GM23338 (cell line): Measurements from ENCODE around the gene CRYBB2. TPM values are rescaled to one million over a fixed set of nuclear protein-coding genes. Genes with fewer than 3 reads are reported as not detected.
"Not testable (repeated sequence)": the region's sequence is repeated elsewhere in the genome, so short reads cannot be mapped to it uniquely, and the experiment has no call there.

Experiments
- ATAC-seq: fragments of 200-7000 bp; cut with Tn5 transposase; 3 replicates; pipeline ENCODE4 v1.9.1; 2020
- DNase-seq: peaks from one replicate; pipeline ENCODE4 v3.0.0-alpha.2; 2015; ENCODE audit warnings: low spot score
- H2AFZ ChIP-seq: fragments of 200-600 bp; sonication (generic); 2 replicates; pipeline ENCODE4 v1.8.0; 2016; ENCODE audit warnings: antibody characterized with exemption, mild to moderate bottlenecking, moderate library complexity
- H3F3A ChIP-seq: fragments of 200-600 bp; sonication (generic); replicated peaks from 2 replicates; pipeline ENCODE4 v1.8.0; 2017; ENCODE audit warnings: antibody characterized with exemption, mixed run types, low read depth
- H3K27ac ChIP-seq: fragments of 200-600 bp; sonication (generic); 2 replicates; pipeline ENCODE4 v1.6.1; 2016; ENCODE audit warnings: low read depth
- H3K27me3 ChIP-seq: fragments of 200-600 bp; sonication (generic); 2 replicates; pipeline ENCODE4 v1.8.0; 2016; ENCODE audit warnings: mild to moderate bottlenecking, mixed run types, moderate library complexity; ENCODE audit not compliant: insufficient read depth
- H3K36me3 ChIP-seq: fragments of 200-600 bp; sonication (generic); 2 replicates; pipeline ENCODE4 v1.8.0; 2016; ENCODE audit warnings: mild to moderate bottlenecking; ENCODE audit not compliant: insufficient read depth
- H3K4me1 ChIP-seq: fragments of 200-600 bp; sonication (generic); 2 replicates; pipeline ENCODE4 v1.8.0; 2016; ENCODE audit warnings: mild to moderate bottlenecking, moderate library complexity; ENCODE audit not compliant: insufficient read depth
- H3K4me2 ChIP-seq: fragments of 200-600 bp; sonication (generic); 2 replicates; pipeline ENCODE4 v1.7.1; 2017; ENCODE audit warnings: mixed run types
- H3K4me3 ChIP-seq: fragments of 200-600 bp; sonication (generic); 2 replicates; pipeline ENCODE4 v1.6.1; 2016; ENCODE audit warnings: mixed run types
- H3K79me2 ChIP-seq: fragments of 200-600 bp; sonication (generic); replicated peaks from 2 replicates; pipeline ENCODE4 v1.8.0; 2017; ENCODE audit warnings: mild to moderate bottlenecking; ENCODE audit not compliant: insufficient read depth
- H3K9me2 ChIP-seq: fragments of 200-600 bp; sonication (generic); 2 replicates; pipeline ENCODE4 v1.8.0; 2017; ENCODE audit not compliant: insufficient read depth
- H4K20me1 ChIP-seq: fragments of 200-600 bp; sonication (generic); replicated peaks from 2 replicates; pipeline ENCODE4 v1.8.0; 2017; ENCODE audit warnings: mild to moderate bottlenecking; ENCODE audit not compliant: insufficient read depth
- H3K27ac Mint-ChIP-seq: 2 replicates; pipeline ENCODE4 v1.8.0; 2020; ENCODE audit warnings: inconsistent platforms, mild to moderate bottlenecking, moderate library complexity, mixed read lengths
- H3K27me3 Mint-ChIP-seq: 3 replicates; pipeline ENCODE4 v1.8.0; 2022; ENCODE audit warnings: low read depth, mild to moderate bottlenecking, moderate library complexity, mixed read lengths, inconsistent platforms; ENCODE audit not compliant: insufficient read depth, poor library complexity
- H3K36me3 Mint-ChIP-seq: 3 replicates; pipeline ENCODE4 v1.8.0; 2021; ENCODE audit warnings: low read depth, mild to moderate bottlenecking, inconsistent platforms, moderate library complexity, mixed read lengths
- H3K4me1 Mint-ChIP-seq: 3 replicates; pipeline ENCODE4 v1.8.0; 2020; ENCODE audit warnings: mild to moderate bottlenecking, inconsistent platforms, mixed read lengths
- H3K4me3 Mint-ChIP-seq: 3 replicates; pipeline ENCODE4 v1.8.0; 2021; ENCODE audit warnings: moderate library complexity, mild to moderate bottlenecking, inconsistent platforms, mixed read lengths
- H3K9me3 Mint-ChIP-seq: 3 replicates; pipeline ENCODE4 v1.8.0; 2020; ENCODE audit warnings: moderate library complexity, mild to moderate bottlenecking, inconsistent platforms, mixed read lengths
- CREB1 ChIP-seq: fragments of 250-450 bp; sonication (Bioruptor Pico); IDR thresholded peaks from 2 replicates; pipeline ENCODE4 v1.5.0; 2020; ENCODE audit warnings: low read depth, mild to moderate bottlenecking, moderate library complexity
- EZH2 ChIP-seq: fragments of 200-600 bp; sonication (generic); IDR thresholded peaks from one replicate; pipeline ENCODE4 v1.8.0; 2017; ENCODE audit warnings: antibody characterized with exemption, mild to moderate bottlenecking, low read depth; ENCODE audit not compliant: unreplicated experiment
- NANOG ChIP-seq: IDR thresholded peaks from 2 replicates; pipeline ENCODE4 v1.6.1; 2016; ENCODE audit warnings: antibody characterized with exemption, borderline replicate concordance
- STAT1 ChIP-seq: IDR thresholded peaks from one replicate; pipeline ENCODE4 v1.6.1; 2016; ENCODE audit warnings: antibody characterized with exemption; ENCODE audit not compliant: unreplicated experiment
- ZNF331 ChIP-seq: fragments of 250-450 bp; sonication (Bioruptor Pico); IDR thresholded peaks from 2 replicates; pipeline ENCODE4 v1.5.0; 2020; ENCODE audit warnings: low read depth, mild to moderate bottlenecking, moderate library complexity
- polyA plus RNA-seq: library from polyadenylated mRNA; unstranded; fragments of >200 nt; fragmentation: Nextera tagmentation; extraction: Ambion mirVana; gene quantifications from 2 replicates; pipeline ENCODE4 v1.2.1, GENCODE V29; 2016
- total RNA-seq: library from RNA; depleted of rRNA; stranded (reverse); fragments of >200 nt; shearing (Covaris generic); gene quantifications from 2 replicates; pipeline ENCODE4 v1.2.3, GENCODE V29; 2014
- TF ChIP-seq, protein P1 (sequence below): fragments of 250-450 bp; sonication (Bioruptor Pico); IDR thresholded peaks from 2 replicates; pipeline ENCODE4 v1.5.0; 2020; ENCODE audit warnings: mild to moderate bottlenecking, moderate library complexity
- TF ChIP-seq, protein P2 (sequence below): IDR thresholded peaks from 2 replicates; pipeline ENCODE4 v1.6.1; 2016; ENCODE audit warnings: antibody characterized with exemption

The CRYBB2 gene
- total and polyA plus RNA-seq, 2 experiments from 2014 or later, result 0.26 to 1.0 TPM

DNA sequence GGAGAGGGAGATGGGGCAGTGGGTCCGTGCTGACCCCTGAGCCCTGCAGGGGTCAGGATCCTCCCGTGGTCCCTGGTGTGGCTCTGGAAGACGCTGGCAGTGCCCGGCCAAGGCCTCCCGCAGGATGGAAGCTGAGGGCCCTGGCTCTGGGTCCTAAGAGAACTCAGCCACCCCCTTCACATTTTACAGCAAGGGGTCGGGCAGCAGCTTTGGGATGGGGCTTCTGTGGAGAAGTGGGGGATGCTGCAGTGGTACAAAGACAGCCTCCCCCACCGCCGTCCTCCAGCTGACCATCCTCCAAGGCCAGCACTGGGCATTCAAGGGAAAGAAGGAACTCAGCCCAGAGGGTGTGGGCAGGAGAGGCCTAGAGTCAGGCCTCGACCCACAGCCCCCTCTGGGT lies 41.5 kb upstream of the CRYBB2 start (continued):
- TF ChIP-seq, protein P1, sequence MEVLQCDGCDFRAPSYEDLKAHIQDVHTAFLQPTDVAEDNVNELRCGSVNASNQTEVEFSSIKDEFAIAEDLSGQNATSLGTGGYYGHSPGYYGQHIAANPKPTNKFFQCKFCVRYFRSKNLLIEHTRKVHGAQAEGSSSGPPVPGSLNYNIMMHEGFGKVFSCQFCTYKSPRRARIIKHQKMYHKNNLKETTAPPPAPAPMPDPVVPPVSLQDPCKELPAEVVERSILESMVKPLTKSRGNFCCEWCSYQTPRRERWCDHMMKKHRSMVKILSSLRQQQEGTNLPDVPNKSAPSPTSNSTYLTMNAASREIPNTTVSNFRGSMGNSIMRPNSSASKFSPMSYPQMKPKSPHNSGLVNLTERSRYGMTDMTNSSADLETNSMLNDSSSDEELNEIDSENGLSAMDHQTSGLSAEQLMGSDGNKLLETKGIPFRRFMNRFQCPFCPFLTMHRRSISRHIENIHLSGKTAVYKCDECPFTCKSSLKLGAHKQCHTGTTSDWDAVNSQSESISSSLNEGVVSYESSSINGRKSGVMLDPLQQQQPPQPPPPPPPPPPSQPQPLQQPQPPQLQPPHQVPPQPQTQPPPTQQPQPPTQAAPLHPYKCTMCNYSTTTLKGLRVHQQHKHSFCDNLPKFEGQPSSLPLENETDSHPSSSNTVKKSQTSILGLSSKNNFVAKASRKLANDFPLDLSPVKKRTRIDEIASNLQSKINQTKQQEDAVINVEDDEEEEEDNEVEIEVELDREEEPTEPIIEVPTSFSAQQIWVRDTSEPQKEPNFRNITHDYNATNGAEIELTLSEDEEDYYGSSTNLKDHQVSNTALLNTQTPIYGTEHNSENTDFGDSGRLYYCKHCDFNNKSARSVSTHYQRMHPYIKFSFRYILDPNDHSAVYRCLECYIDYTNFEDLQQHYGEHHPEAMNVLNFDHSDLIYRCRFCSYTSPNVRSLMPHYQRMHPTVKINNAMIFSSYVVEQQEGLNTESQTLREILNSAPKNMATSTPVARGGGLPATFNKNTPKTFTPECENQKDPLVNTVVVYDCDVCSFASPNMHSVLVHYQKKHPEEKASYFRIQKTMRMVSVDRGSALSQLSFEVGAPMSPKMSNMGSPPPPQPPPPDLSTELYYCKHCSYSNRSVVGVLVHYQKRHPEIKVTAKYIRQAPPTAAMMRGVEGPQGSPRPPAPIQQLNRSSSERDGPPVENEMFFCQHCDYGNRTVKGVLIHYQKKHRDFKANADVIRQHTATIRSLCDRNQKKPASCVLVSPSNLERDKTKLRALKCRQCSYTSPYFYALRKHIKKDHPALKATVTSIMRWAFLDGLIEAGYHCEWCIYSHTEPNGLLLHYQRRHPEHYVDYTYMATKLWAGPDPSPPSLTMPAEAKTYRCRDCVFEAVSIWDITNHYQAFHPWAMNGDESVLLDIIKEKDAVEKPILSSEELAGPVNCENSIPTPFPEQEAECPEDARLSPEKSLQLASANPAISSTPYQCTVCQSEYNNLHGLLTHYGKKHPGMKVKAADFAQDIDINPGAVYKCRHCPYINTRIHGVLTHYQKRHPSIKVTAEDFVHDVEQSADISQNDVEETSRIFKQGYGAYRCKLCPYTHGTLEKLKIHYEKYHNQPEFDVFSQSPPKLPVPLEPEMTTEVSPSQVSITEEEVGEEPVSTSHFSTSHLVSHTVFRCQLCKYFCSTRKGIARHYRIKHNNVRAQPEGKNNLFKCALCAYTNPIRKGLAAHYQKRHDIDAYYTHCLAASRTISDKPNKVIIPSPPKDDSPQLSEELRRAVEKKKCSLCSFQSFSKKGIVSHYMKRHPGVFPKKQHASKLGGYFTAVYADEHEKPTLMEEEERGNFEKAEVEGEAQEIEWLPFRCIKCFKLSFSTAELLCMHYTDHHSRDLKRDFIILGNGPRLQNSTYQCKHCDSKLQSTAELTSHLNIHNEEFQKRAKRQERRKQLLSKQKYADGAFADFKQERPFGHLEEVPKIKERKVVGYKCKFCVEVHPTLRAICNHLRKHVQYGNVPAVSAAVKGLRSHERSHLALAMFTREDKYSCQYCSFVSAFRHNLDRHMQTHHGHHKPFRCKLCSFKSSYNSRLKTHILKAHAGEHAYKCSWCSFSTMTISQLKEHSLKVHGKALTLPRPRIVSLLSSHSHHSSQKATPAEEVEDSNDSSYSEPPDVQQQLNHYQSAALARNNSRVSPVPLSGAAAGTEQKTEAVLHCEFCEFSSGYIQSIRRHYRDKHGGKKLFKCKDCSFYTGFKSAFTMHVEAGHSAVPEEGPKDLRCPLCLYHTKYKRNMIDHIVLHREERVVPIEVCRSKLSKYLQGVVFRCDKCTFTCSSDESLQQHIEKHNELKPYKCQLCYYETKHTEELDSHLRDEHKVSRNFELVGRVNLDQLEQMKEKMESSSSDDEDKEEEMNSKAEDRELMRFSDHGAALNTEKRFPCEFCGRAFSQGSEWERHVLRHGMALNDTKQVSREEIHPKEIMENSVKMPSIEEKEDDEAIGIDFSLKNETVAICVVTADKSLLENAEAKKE (CRISPR knock-in tag), result no peak
- TF ChIP-seq ZNF331 (CRISPR knock-in tag) (no peak), CREB1 (no peak), STAT1 (no peak), NANOG (no peak), EZH2 (no peak)
- TF ChIP-seq, protein P2, sequence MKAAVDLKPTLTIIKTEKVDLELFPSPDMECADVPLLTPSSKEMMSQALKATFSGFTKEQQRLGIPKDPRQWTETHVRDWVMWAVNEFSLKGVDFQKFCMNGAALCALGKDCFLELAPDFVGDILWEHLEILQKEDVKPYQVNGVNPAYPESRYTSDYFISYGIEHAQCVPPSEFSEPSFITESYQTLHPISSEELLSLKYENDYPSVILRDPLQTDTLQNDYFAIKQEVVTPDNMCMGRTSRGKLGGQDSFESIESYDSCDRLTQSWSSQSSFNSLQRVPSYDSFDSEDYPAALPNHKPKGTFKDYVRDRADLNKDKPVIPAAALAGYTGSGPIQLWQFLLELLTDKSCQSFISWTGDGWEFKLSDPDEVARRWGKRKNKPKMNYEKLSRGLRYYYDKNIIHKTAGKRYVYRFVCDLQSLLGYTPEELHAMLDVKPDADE, result no peak

DNA sequence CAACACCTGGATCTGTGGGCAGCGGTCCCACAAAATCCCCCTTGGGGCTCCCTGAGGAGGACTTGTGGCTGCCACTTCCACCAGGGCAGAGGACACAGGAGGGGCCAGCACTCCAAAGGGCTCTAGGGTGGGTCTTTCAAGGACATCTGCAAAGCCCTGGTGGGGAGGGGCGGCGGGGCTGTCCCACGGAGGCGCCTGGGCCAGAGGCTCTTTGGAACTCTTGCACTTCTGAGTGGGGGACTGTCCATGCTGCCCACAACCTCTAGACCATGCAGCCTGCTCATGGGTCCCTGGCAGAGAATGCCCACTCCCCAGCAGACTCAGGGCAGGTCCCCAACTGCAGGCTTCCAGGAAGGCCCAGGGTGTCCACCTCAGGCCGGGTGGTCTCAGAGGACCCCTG lies 41.1 kb upstream of the CRYBB2 start:
- H4K20me1 ChIP-seq, H3K4me3 ChIP-seq, H3K27ac Mint-ChIP-seq, H2AFZ ChIP-seq, H3K4me3 Mint-ChIP-seq, H3K27me3 ChIP-seq, ATAC-seq, H3K27ac ChIP-seq, H3K36me3 ChIP-seq, H3K9me2 ChIP-seq, H3K4me2 ChIP-seq, H3F3A ChIP-seq, H3K9me3 Mint-ChIP-seq, DNase-seq, H3K4me1 ChIP-seq, H3K79me2 ChIP-seq: not testable (repeated sequence)
- Mint-ChIP-seq H3K27me3 (peaks cover 12% of the 10 kb centered on the region), H3K36me3 (peaks cover 30% of the 10 kb centered on the region), H3K4me1 (peaks cover 13% of the 10 kb centered on the region)
